Left ventricle myocardium superior (tissue), 1 donor: ENCODE data around the gene CD19. TPM values are rescaled to one million over a fixed set of nuclear protein-coding genes. Genes with fewer than 3 reads are reported as not detected.
"Not testable (repeated sequence)": the region's sequence is repeated elsewhere in the genome, so short reads cannot be mapped to it uniquely, and the experiment has no call there.

ENCODE experiments used
- ATAC-seq: fragments of 200-7000 bp; cut with Tn5 transposase; one replicate; pipeline ENCODE4 v1.9.1; 2020; ENCODE audit warnings: mild to moderate bottlenecking, moderate library complexity
- DNase-seq: peaks from one replicate; pipeline ENCODE4 v3.0.0-alpha.2; 2020
- intact Hi-C: fragments of 100-400 bp; cut with micrococcal nuclease; formaldehyde crosslinking; loops from one replicate; pipeline ENCODE4 v1.11.0; 2022
- long read RNA-seq: library from polyadenylated mRNA; unstranded; transcript quantifications from one replicate; pipeline ENCODE4 v2.0.0, GENCODE V29; 2021
- total RNA-seq: library from RNA; stranded (reverse); fragmentation: NEBNext Ultra II Directional; extraction: Animal tissue kit (Norgen Biotek cat#: 25700); gene quantifications from one replicate; pipeline ENCODE4 v1.2.1, GENCODE V29; 2021
- donor health status: DM: no; HTN: yes; CAD: no; lungs with severe emphysema.

Gene CD19
- total RNA-seq, result not detected
- long read RNA-seq, result 0 reads

- DNase-seq (no peak), ATAC-seq (no peak)
- intact Hi-C loops, result no loop called here
Observed at GRCh38 chr16:28931801-28932225, at the start of gene CD19. CD19 (plus strand) TSS chr16:28931971; CDS start chr16:28932001, 30 bp downstream.

DNA sequence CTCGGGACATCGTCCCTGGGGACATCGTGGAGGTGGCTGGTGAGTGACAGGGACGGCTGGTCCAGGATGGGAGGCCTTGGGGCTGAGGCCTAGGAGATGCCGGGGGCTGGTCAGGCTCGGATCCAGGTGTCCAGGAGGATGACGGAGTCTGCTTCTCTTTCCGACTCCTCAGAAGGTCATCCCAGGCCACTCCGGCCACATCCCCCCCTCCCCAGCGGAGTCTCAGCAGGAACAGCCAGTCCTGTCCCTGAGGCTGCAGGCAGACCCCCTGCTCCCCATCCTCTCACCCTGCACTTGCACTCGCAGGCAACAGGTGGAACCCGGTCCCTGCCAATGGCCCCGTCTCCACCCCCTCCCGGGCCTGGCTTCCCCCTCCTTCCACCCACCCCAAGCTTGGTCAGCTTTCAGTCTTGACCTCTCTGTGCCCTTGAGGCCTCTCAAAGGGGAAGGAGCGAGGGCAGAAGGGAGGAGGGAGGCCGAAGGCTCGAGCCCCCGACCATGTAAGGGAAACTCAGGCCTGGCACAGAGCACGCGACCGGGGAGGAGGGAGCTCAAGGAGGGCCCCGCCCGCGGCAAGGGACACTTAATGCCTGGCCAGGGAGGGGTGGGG is 49.1 kb upstream of the CD19 start:
- DNase-seq (no peak), ATAC-seq (no peak)
- intact Hi-C loops, result no loop called here

DNA sequence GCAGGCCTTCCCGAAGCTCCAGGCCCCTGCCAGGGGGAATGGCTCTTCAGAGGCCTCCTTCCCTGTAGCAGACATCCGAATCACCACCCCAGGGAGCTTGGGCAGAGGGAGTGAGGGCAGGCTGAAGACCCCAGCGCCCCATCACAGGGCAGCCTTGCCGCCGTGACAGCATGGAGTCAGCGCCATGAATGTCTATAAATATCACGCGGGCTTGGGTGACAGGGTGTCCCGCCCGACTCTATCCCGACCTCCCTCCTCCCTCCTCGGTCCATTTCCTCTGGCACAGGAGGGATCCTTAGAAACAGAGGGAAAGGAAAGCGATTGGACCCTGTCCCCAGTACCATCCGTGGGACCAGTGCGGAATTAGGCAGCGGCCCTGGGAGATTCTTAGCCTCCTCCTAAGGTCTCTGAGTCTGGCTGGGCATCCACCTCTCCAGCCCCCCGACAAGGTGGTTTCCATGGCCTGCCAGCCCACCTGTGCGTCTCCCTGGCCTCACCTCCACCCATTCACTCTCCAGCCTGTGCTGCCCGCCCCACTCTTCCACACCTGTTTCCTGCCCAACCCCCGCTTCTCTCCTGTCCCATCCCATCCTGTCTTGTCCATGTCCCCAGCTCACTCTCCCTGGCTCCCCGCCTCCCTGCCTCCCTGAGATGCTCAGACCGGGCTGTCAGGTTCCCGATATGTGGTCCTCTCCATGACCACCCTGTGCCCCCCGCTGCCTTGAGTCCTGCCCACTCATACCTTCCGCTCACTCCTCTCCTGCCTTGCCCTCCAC is 48.4 kb upstream of the CD19 start:
- no peak for ATAC-seq
- intact Hi-C loops, result no loop called here

DNA sequence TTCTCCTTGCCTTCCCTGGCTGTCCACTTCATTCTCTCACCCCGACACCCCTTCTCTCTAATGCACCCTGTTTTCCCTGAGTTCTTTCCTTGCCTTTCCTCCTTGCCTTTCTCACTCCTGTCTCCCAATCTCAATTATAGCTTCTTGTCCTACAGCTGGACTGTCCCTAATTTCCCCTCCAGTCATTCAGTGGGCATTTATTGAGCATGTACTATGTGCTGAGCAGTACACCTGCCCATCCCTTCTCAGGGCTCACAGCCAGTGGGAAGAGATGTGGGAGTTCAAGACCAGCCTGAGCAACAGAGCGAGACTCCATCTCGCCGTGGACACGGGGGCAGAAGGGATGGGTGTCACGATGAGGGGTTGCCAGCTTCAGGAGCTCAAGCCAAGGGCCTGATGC is 47.7 kb upstream of the CD19 start:
- intact Hi-C loops, result no loop called here

More for the DNA sequence above, 48.4 kb upstream of the CD19 start:
- DNase-seq, result no peak

GRCh38 chr16:28886945-28887344 is 44.8 kb upstream of the CD19 start:
- intact Hi-C loops, result no loop called here
- ATAC-seq (no peak), DNase-seq (no peak)

More for the DNA sequence above, 47.7 kb upstream of the CD19 start:
- no peak for DNase-seq
- ATAC-seq, result no peak

DNA sequence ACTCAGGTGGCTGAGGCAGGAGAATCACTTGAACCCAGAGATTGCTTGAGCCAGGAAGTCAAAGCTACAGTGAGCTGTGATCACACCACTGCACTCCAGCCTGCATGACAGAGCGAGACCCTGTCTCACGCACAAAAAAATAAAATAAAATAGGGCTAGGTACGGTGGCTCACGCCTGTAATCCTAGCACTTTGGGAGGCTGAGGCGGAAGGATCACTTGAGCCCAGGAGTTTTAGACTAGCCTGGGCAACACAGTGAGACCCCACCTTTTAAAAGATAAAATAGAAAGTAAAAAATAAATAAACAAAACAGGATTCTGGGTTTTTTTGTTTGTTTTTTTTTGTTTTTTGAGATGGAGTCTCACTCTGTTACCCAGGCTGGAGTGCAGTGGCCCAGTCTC is 41.4 kb upstream of the CD19 start:
- ATAC-seq, intact Hi-C loops, DNase-seq: not testable (repeated sequence)

DNA sequence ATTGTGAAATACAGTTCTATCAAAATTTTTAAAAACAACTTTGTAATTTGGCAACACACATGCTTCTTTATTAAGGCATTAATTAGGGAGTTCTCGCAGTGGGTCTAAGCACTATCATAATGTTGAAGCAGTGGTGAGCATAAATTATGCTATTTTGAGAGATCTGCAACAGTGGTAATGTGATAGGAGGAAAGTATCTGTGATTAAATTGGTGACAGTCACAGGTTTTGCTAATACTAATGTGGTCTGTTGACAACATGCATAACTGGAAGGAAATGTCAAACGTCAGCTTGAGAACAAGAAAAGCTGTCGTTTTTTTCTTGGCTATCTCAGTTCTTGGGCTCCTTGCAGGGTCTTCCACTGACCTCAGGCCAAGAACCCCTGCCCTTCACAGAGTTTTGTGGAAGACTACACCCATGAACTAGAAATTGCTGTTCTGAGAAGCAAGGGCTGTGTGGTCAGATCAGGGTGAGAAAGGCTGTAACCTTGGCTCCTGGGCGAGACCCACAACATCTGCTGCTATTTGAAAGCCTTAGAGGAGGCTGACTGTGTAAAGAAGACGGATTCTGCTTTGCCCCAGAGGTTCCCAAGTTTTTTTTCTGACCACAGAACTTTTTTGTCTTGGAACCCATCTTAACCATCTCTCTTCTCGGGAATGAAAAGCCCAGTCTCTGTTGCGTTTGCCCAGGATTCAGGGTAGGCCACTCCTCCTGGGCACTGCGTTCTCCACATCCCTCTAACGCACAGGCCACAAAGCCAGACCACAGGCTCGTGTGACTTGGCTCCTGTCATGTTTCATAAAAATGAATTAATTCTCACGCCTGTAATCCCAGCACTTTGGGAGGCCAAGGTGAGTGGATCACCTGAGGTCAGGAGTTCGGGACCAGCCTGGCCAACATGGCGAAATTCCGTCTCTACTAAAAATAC is 39.5 kb upstream of the CD19 start:
- intact Hi-C loops, result no loop called here
- ATAC-seq (no peak), DNase-seq (no peak)

DNA sequence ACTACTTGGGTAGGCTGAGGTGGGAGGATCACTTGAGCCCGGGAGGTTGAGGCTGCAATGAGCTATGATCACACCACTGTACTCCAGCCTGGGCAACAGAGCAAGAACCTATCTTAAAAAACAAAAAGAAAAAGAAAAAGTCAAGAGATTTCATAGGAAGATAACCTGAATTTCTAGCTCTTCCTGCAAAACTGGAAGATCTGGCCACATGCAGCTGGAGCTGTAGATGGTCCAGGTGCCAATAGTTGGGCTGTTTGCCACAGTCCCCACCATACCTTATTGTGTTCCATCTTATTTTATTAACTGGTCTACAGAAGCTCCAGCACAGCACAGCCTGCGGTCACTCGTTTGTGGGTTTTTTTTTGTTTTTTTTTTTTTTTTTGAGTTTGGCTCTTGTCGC is 38.5 kb upstream of the CD19 start:
- DNase-seq, result no peak
- intact Hi-C loops, result no loop called here
- no peak for ATAC-seq

- DNase-seq, result no peak
- ATAC-seq, result no peak
- intact Hi-C loops, result no loop called here
Observed at GRCh38 chr16:28895609-28896008, 36.2 kb upstream of the CD19 start.

GRCh38 chr16:28897826-28898225 is 33.9 kb upstream of the CD19 start:
- intact Hi-C loops, result no loop called here
- no peak for ATAC-seq
- DNase-seq, result no peak

DNA sequence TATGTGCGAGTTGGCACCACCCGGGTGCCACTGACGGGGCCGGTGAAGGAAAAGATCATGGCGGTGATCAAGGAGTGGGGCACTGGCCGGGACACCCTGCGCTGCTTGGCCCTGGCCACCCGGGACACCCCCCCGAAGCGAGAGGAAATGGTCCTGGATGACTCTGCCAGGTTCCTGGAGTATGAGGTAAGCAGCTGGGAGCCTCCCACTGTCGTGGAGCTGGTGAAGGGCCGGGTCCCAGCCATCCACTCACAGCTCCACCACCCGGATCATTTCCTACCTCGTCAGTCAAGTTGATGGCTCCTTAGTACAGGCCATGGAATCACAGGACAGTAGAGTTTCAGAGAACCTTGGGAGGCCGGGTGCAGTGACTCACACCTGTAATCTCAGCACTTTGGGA is 33.5 kb upstream of the CD19 start:
- DNase-seq (no peak), ATAC-seq (no peak)

DNA sequence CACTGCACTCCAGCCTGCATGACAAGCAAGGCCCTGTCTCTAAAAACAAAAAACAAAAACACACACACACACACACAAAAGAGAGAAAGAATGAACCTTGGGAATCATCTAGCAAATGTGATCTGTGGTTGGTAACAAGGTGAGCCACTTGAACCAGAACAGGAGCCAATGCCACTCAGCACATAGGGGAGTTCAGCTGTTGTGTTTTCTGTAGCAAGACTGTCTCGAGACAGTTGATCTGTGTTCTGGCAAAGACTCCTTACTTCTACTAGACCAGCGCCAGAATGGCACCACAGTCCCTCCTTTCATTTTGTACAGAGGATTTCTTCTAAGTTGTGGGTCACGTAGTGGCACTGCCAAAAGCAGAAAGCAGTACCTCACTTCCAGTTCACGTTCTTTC is 32.8 kb upstream of the CD19 start:
- no peak for DNase-seq
- intact Hi-C loops, result no loop called here
- ATAC-seq, result no peak

More for the DNA sequence above, 33.5 kb upstream of the CD19 start:
- intact Hi-C loops, result no loop called here

DNA sequence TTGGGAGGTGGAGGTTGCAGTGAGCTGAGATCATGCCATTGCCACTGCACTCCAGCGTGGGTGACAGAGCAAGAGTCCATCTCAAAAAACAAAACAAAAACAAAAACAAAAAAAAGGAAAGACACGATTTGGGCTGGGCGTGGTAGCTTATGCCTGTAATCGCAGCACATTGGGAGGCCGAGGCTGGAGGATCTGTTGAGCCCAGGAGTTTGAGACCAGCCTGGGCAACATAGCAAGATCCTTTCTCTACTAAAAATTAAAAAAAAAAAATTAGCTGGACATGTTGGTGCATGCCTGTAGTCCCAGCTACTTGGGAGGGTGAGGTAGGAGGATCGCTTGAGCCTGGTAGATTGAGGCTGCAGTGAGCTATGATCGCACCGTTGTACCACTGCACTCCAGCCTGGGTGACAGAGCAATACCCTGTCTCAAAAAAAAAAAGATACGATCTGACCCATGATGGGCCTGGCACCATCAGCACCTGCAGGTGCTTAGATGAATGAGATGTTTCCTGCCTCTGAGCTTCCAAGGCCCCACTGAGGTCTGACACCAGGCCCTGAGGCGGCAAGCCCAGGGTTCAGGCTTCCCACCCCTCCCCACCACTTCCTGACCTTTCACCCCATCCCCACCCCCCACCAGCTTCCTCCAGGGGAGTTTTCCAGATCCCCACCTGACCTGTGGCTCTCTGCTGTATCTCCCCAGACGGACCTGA is 31.7 kb upstream of the CD19 start:
- intact Hi-C loops, result no loop called here
- ATAC-seq (no peak), DNase-seq (no peak)

DNA sequence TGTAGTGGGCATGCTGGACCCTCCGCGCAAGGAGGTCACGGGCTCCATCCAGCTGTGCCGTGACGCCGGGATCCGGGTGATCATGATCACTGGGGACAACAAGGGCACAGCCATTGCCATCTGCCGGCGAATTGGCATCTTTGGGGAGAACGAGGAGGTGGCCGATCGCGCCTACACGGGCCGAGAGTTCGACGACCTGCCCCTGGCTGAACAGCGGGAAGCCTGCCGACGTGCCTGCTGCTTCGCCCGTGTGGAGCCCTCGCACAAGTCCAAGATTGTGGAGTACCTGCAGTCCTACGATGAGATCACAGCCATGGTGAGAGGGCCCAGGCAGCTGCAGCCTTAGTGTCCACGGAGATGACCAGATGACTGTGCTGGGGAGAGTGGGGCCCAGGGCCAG is 31.2 kb upstream of the CD19 start:
- no peak for ATAC-seq
- intact Hi-C loops, result no loop called here
- no peak for DNase-seq

- intact Hi-C loops, result no loop called here
- DNase-seq, result no peak
- no peak for ATAC-seq
Observed at GRCh38 chr16:28901862-28902261, 29.9 kb upstream of the CD19 start.

DNA sequence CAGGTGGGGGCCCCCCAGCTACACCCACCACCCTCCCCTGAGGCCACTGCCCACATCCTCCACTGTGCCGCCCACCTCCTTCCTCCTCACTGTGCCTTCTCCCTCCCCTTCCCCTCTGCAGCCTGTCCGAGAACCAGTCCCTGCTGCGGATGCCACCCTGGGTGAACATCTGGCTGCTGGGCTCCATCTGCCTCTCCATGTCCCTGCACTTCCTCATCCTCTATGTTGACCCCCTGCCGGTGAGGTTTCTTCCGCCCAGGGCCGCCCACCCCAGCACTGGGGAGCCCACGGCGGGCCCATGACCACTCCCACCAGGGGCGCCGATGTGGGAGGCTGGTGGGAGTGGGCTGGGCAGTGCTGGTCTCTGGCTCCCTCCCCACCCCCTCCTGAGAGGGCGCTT is 28.9 kb upstream of the CD19 start:
- ATAC-seq (no peak), DNase-seq (no peak)
- intact Hi-C loops, result no loop called here

GRCh38 chr16:28903344-28904042 is 28.3 kb upstream of the CD19 start:
- ATAC-seq (no peak), DNase-seq (no peak)
- intact Hi-C loops, result no loop called here

- no peak for ATAC-seq
- intact Hi-C loops, result no loop called here
- no peak for DNase-seq
Observed at GRCh38 chr16:28904363-28904762, 27.4 kb upstream of the CD19 start.

DNA sequence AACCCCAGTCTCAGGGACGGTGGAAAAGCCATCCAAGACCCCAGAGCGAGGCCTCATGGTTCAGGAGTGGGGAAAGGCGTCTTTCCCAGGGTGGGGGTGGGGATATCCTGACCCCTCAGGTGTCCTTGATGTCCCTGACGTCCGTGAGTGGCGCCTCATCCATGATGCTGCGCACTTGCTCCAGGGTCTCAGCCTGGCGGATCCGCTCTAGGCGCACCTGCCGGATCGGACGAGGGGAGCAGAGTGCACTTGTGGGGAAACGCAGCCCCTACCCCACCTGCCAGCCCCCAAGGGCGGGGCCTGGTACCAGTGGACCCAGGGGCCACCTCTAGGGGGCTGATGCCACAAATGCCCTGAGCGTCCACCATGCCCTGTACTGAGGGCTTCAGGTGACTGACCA is 26.9 kb upstream of the CD19 start:
- ATAC-seq, result no peak

More for the DNA sequence above, 26.9 kb upstream of the CD19 start:
- DNase-seq, result no peak
- intact Hi-C loops, result no loop called here
